Fibroblast of lung (primary cell): ENCODE data around the gene ABCC10.

Experiments used
- EZH2 ChIP-seq: IDR thresholded peaks from 2 replicates; pipeline ENCODE4 v1.5.1; 2012; ENCODE audit warnings: low read length, control low read depth, mild to moderate bottlenecking; ENCODE audit errors: missing control alignments
- TF ChIP-seq, protein P1 (sequence below), 2 donors: IDR thresholded peaks in 1 of 2; conservative IDR thresholded peaks in 1 of 2; 1 replicate in 1 of 2; 2 replicates in 1 of 2; pipeline ENCODE4 v1.5.1; 2011 to 2012; ENCODE audit warnings: low read length in 2 of 2, control low read depth in 1 of 2, inconsistent platforms in 1 of 2, low read depth in 1 of 2, mild to moderate bottlenecking in 1 of 2

GRCh38 chr6:43394982-43395381 lies 32.4 kb upstream of the ABCC10 start:
- TF ChIP-seq, protein P1, sequence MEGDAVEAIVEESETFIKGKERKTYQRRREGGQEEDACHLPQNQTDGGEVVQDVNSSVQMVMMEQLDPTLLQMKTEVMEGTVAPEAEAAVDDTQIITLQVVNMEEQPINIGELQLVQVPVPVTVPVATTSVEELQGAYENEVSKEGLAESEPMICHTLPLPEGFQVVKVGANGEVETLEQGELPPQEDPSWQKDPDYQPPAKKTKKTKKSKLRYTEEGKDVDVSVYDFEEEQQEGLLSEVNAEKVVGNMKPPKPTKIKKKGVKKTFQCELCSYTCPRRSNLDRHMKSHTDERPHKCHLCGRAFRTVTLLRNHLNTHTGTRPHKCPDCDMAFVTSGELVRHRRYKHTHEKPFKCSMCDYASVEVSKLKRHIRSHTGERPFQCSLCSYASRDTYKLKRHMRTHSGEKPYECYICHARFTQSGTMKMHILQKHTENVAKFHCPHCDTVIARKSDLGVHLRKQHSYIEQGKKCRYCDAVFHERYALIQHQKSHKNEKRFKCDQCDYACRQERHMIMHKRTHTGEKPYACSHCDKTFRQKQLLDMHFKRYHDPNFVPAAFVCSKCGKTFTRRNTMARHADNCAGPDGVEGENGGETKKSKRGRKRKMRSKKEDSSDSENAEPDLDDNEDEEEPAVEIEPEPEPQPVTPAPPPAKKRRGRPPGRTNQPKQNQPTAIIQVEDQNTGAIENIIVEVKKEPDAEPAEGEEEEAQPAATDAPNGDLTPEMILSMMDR (conservative IDR thresholded peaks at IDR 0.05 in 1 of 2, IDR thresholded peaks at IDR 0.05 in 1 of 2; ENCODE audit: low read depth in 1 of 2, low read length in 2 of 2): no peak
- TF ChIP-seq EZH2: no peak
